Measurements from ENCODE around the gene STAB2.

The STAB2 gene

GRCh38 chr12:103696101-103696500, 109.0 kb downstream of the STAB2 start:
- DNase-seq (ENCODE audit: low spot score), result no peak

- DNase-seq (ENCODE audit: low spot score), result no peak
Measured at GRCh38 chr12:103697971-103698751, 111.1 kb downstream of the STAB2 start.

- peak; percentile 22 for DNase-seq (ENCODE audit: low spot score)
Measured at GRCh38 chr12:103698752-103699560, 111.9 kb downstream of the STAB2 start.

GRCh38 chr12:103705098-103705497, 118.0 kb downstream of the STAB2 start:
- DNase-seq (ENCODE audit: low spot score), result no peak

GRCh38 chr12:103705927-103706326, 118.9 kb downstream of the STAB2 start:
- peak; percentile 40 for DNase-seq (ENCODE audit: low spot score)

GRCh38 chr12:103707446-103707845, 120.4 kb downstream of the STAB2 start:
- DNase-seq (ENCODE audit: low spot score), result no peak

GRCh38 chr12:103710544-103710943, 123.5 kb downstream of the STAB2 start:
- DNase-seq (ENCODE audit: low spot score), result no peak

- DNase-seq (ENCODE audit: low spot score), result no peak
Measured at GRCh38 chr12:103712216-103712615, 125.1 kb downstream of the STAB2 start.

GRCh38 chr12:103715494-103715893, 128.4 kb downstream of the STAB2 start:
- DNase-seq (ENCODE audit: low spot score), result no peak

GRCh38 chr12:103716517-103717196, 129.6 kb downstream of the STAB2 start:
- no peak for DNase-seq (ENCODE audit: low spot score)

- DNase-seq (ENCODE audit: low spot score), result no peak
Measured at GRCh38 chr12:103725398-103725797, 138.3 kb downstream of the STAB2 start.

GRCh38 chr12:103727638-103728037, 140.6 kb downstream of the STAB2 start:
- DNase-seq (ENCODE audit: low spot score), result no peak

- DNase-seq (ENCODE audit: low spot score), result no peak
Measured at GRCh38 chr12:103728323-103728722, 141.2 kb downstream of the STAB2 start.

- DNase-seq (ENCODE audit: low spot score), result no peak
Measured at GRCh38 chr12:103729499-103729898, 142.4 kb downstream of the STAB2 start.

GRCh38 chr12:103731539-103731938, 144.5 kb downstream of the STAB2 start:
- no peak for DNase-seq (ENCODE audit: low spot score)

GRCh38 chr12:103734863-103735262, 147.8 kb downstream of the STAB2 start:
- DNase-seq (ENCODE audit: low spot score), result no peak

- no peak for DNase-seq (ENCODE audit: low spot score)
Measured at GRCh38 chr12:103735291-103735690, 148.2 kb downstream of the STAB2 start.

- DNase-seq (ENCODE audit: low spot score), result no peak
Measured at GRCh38 chr12:103736572-103736971, 149.5 kb downstream of the STAB2 start.

GRCh38 chr12:103737881-103738280, 150.8 kb downstream of the STAB2 start:
- no peak for DNase-seq (ENCODE audit: low spot score)

- no peak for DNase-seq (ENCODE audit: low spot score)
Measured at GRCh38 chr12:103742349-103742932, 155.4 kb downstream of the STAB2 start.

- no peak for DNase-seq (ENCODE audit: low spot score)
Measured at GRCh38 chr12:103743788-103744187, 156.7 kb downstream of the STAB2 start.

- DNase-seq (ENCODE audit: low spot score), result no peak
Measured at GRCh38 chr12:103745962-103746361, 158.9 kb downstream of the STAB2 start.
